Measurements from ENCODE around the gene RECQL5.

DNA sequence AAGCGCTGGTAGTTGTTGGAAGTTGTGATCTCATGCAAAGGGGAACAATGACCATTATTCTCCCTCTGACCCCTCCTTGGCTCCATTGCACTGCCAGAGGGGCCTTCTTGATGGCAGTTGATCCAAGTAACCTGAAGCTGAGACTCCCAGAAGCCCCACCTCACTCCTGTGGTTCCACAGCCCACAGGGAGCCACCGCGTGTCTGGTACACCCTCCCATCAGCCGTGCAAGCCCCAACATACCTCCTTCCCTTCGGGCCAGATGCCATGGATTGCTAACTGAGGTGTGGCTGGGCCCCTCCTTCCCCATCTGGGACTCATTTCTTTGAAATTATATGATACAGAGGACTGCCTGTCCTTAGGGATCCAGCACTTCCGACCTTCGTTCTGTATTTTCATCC is 18.0 kb upstream of the RECQL5 start:
- TF ChIP-seq, protein P1, sequence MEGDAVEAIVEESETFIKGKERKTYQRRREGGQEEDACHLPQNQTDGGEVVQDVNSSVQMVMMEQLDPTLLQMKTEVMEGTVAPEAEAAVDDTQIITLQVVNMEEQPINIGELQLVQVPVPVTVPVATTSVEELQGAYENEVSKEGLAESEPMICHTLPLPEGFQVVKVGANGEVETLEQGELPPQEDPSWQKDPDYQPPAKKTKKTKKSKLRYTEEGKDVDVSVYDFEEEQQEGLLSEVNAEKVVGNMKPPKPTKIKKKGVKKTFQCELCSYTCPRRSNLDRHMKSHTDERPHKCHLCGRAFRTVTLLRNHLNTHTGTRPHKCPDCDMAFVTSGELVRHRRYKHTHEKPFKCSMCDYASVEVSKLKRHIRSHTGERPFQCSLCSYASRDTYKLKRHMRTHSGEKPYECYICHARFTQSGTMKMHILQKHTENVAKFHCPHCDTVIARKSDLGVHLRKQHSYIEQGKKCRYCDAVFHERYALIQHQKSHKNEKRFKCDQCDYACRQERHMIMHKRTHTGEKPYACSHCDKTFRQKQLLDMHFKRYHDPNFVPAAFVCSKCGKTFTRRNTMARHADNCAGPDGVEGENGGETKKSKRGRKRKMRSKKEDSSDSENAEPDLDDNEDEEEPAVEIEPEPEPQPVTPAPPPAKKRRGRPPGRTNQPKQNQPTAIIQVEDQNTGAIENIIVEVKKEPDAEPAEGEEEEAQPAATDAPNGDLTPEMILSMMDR (conservative IDR thresholded peaks at IDR 0.05; ENCODE audit: low read length) = no peak
- no peak for TF ChIP-seq EZH2phosphoT487 (IDR thresholded peaks at IDR 0.05; ENCODE audit: borderline replicate concordance, low read depth, low read length)
